Transverse colon (tissue), 4 donors: ENCODE measurements around the gene ATRIP. TPM values are rescaled to one million over a fixed set of nuclear protein-coding genes. Genes with fewer than 3 reads are reported as not detected.

Experiments
- DNase-seq: peaks from one replicate; pipeline ENCODE4 v3.0.0-alpha.2; 2019
- H3K27ac ChIP-seq, 4 donors: fragments of 200-600 bp; sonication (generic); 2 replicates each; pipeline ENCODE4 v1.5.1; 2016 to 2018; ENCODE audit warnings: inconsistent platforms in 4 of 4
- H3K27me3 ChIP-seq: fragments of 200-600 bp; sonication (generic); 2 replicates; pipeline ENCODE4 v1.5.1; 2017; ENCODE audit warnings: inconsistent platforms
- H3K36me3 ChIP-seq, 4 donors: fragments of 200-600 bp; sonication (generic); 2 replicates each; pipeline ENCODE4 v1.5.1; 2017 to 2019; ENCODE audit warnings: inconsistent platforms in 4 of 4
- H3K4me1 ChIP-seq, 4 donors: fragments of 200-600 bp; sonication (generic); 2 replicates each; pipeline ENCODE4 v1.5.1; 2017 to 2020; ENCODE audit warnings: inconsistent platforms in 4 of 4
- H3K4me3 ChIP-seq, 4 donors: fragments of 200-600 bp; sonication (generic); 1 replicate in 1 of 4; 2 replicates in 3 of 4; pipeline versions ENCODE4 v1.5.1 to v1.6.1; 2017 to 2019; ENCODE audit warnings: inconsistent platforms in 4 of 4
- H3K9me3 ChIP-seq, 2 donors: fragments of 200-600 bp; sonication (generic); 2 replicates each; pipeline ENCODE4 v1.5.1; 2017 to 2019; ENCODE audit warnings: inconsistent platforms in 2 of 2
- EP300 ChIP-seq: sonication (generic); formaldehyde crosslinking; IDR thresholded peaks from one replicate; pipeline ENCODE4 v1.6.1; 2017; ENCODE audit warnings: antibody characterized with exemption, low read depth
- POLR2A ChIP-seq: fragments of 450-650 bp; IDR thresholded peaks from one replicate; pipeline ENCODE4 v1.6.1; 2016; ENCODE audit warnings: antibody characterized with exemption, mild to moderate bottlenecking, moderate library complexity
- POLR2AphosphoS5 ChIP-seq, 3 donors: sonication (generic); formaldehyde crosslinking; IDR thresholded peaks; one replicate each; pipeline ENCODE4 v1.6.1; 2016; ENCODE audit warnings: antibody characterized with exemption in 3 of 3
- WGBS, 2 donors: methylation state at CpG; one replicate each; pipeline ENCODE4 v1.1.5; 2018; ENCODE audit warnings: low coverage in 1 of 2; 5-methylcytosine and 5-hydroxymethylcytosine counted together
- in situ Hi-C, 4 donors: fragments of 200-750 bp; cut with MboI; loops; one replicate each; pipeline versions ENCODE4 v1.15.0 to v1.15.1; 2017; ENCODE audit warnings: low sequenced_read_pairs in 3 of 4, low pct_ligation_motif_present in 1 of 4, low pct_unique_long_range_greater_than_20kb in 1 of 4
- intact Hi-C: fragments of 100-400 bp; cut with DNase I; formaldehyde crosslinking; loops from one replicate; pipeline ENCODE4 v1.15.1; 2023; ENCODE audit warnings: low total_unique reads
- total RNA-seq, 4 donors: library from RNA; depleted of rRNA; stranded (reverse); fragments of >200 nt; gene quantifications; one replicate each; pipeline ENCODE4 v1.1.0, GENCODE V29; 2016
- TF ChIP-seq, protein P1 (sequence below), 5 experiments: fragments of 200-600 bp in 3 of 5; fragments of 450-650 bp in 2 of 5; sonication (generic) in 3 of 5; IDR thresholded peaks; 1 replicate in 2 of 5; 2 replicates in 3 of 5; pipeline ENCODE4 v1.5.1; 2016 to 2017; ENCODE audit warnings: antibody characterized with exemption in 5 of 5, inconsistent platforms in 3 of 5, mild to moderate bottlenecking in 2 of 5, moderate library complexity in 1 of 5

Gene ATRIP
- total RNA-seq, 4 donors from 2014 or later, result 1.8 to 4.4 (median 2.9) TPM

DNA sequence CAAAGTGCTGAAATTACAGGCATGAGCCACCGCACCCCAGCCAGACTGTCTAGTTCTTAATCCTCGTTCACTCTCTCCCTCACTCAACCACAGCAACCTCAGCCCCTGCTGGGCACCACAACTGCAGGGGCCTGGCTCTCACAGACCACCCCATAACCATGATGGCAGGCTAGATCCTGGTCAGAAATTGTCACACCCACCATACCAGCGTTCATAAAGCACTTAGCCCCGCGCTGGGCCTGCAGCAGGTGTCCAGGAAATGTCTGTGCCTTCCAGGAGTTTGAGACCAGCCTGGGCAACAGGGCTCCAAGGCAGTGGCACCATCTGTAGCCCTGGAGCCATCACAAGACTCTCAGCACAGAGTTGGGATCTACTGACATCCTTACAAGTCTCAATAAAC is 55.6 kb downstream of the ATRIP start:
- Histone ChIP-seq H3K36me3 (peaks cover 0 to 7% (median 0%) of the 10 kb centered on the region in 4 donors), H3K4me1 (peaks cover 6 to 21% (median 13%) of the 10 kb centered on the region in 4 donors), H3K4me3 (no peak overlapping the region), H3K9me3 (no peaks in the 10 kb centered on the region), H3K27me3 (no peaks in the 10 kb centered on the region), H3K27ac (peak overlapping the region; percentile 82 to 93 (median 88))
- intact Hi-C loops (no loop called here), in situ Hi-C loops (no loop called here)
- no peak for DNase-seq
- no peak for TF ChIP-seq EP300
- no peak for TF ChIP-seq POLR2A
- TF ChIP-seq, protein P1, sequence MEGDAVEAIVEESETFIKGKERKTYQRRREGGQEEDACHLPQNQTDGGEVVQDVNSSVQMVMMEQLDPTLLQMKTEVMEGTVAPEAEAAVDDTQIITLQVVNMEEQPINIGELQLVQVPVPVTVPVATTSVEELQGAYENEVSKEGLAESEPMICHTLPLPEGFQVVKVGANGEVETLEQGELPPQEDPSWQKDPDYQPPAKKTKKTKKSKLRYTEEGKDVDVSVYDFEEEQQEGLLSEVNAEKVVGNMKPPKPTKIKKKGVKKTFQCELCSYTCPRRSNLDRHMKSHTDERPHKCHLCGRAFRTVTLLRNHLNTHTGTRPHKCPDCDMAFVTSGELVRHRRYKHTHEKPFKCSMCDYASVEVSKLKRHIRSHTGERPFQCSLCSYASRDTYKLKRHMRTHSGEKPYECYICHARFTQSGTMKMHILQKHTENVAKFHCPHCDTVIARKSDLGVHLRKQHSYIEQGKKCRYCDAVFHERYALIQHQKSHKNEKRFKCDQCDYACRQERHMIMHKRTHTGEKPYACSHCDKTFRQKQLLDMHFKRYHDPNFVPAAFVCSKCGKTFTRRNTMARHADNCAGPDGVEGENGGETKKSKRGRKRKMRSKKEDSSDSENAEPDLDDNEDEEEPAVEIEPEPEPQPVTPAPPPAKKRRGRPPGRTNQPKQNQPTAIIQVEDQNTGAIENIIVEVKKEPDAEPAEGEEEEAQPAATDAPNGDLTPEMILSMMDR (IDR thresholded peaks at IDR 0.05), result no peak
- no peak for TF ChIP-seq POLR2AphosphoS5 (IDR thresholded peaks at IDR 0.05)
- WGBS, 2 donors, result 56 to 85% methylated on average over 2 to 5 of the region's 5 CpGs

DNA sequence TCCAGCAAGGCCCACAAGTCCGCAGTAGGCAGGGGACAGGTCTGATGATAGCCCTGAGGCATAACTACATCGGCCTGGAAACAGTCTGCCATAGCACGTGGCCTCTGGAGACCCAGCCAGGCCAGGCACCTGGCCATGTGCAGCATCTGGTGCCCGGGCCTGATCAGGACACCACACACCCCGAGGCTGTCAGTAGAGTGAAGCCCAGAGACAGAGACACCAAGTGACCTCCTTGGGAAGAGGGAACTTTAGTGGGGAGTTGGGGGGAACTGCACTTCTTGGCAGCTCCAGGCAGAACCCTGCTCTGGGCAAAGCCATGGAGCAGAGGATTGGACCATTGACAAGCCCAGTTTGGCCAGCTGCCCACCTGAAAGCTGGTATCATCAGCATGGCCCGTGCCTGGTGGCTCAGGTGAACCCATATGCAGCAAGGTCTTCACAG is 56.2 kb downstream of the ATRIP start:
- intact Hi-C loops, result no loop called here
- WGBS, 2 donors, result 85% methylated on average over 6 of the region's 6 CpGs; no CpG with 5 or more reads in 1 of the 2 donors
- Histone ChIP-seq H3K27me3 (no peaks in the 10 kb centered on the region), H3K36me3 (peaks cover 0 to 7% (median 0%) of the 10 kb centered on the region in 4 donors), H3K27ac (peak overlapping the region; percentile 82 to 93 (median 88)), H3K9me3 (no peaks in the 10 kb centered on the region), H3K4me3 (peak overlapping the region in 1 of 4 donors; percentile 58), H3K4me1 (peaks cover 6 to 21% (median 13%) of the 10 kb centered on the region in 4 donors)
- peak; percentile 23 for DNase-seq
- TF ChIP-seq POLR2AphosphoS5 (IDR thresholded peaks at IDR 0.05) (no peak), POLR2A (no peak), EP300 (no peak)
- TF ChIP-seq, protein P1 (IDR thresholded peaks at IDR 0.05), result no peak
- in situ Hi-C loops, result no loop called here

DNA sequence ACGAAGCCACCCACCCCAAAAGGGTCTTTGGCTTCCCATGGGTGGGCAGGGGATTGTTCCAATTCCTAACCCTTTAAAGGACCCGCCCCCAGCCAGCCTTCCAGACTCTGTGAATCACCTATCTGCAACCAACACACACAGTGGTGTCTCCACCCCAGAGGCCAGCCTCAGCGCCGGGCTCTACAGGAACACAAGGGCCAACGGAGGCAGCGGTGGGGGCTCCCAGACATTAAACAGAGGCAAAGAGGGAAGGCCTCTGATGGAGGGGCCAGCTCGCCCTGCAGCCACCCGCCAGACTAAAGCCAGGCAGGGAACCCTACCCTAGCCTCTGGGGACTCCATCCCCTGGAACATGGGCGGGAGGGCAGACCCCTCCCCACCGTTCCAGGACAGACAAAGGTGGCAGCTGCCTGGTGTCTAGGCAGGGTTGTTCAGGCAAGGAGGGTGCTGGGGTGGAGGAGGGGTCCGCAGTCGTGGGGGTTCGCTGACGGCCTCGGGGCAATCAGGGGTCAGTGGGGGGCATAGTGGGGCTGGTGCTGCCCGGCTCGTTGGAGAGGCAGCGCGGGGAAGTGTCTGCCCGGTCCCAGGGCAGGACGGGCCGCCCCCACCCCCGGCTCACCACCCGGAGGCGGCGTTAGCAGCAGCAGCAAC is 57.0 kb downstream of the ATRIP start:
- peak; percentile 34 for DNase-seq
- no peaks in the 10 kb centered on the region for H3K27me3 ChIP-seq
- H3K27ac ChIP-seq, result peak overlapping the region; percentile 82 to 93 (median 88)
- H3K4me3 ChIP-seq, result peak overlapping the region; percentile 41 to 67 (median 58)
- H3K36me3 ChIP-seq, result no peaks in the 10 kb centered on the region
- H3K4me1 ChIP-seq, result peaks cover 6 to 21% (median 13%) of the 10 kb centered on the region in 4 donors
- TF ChIP-seq EP300 (no peak), POLR2A (no peak), POLR2AphosphoS5 (IDR thresholded peaks at IDR 0.05) (no peak)
- TF ChIP-seq, protein P1 (IDR thresholded peaks at IDR 0.05), result no peak
- H3K9me3 ChIP-seq, result no peaks in the 10 kb centered on the region
- in situ Hi-C loops, result no loop called here
- 35% methylated on average over 14 of the region's 26 CpGs; no CpG with 5 or more reads in 1 of the 2 donors for WGBS, 2 donors
- intact Hi-C loops, result no loop called here

DNA sequence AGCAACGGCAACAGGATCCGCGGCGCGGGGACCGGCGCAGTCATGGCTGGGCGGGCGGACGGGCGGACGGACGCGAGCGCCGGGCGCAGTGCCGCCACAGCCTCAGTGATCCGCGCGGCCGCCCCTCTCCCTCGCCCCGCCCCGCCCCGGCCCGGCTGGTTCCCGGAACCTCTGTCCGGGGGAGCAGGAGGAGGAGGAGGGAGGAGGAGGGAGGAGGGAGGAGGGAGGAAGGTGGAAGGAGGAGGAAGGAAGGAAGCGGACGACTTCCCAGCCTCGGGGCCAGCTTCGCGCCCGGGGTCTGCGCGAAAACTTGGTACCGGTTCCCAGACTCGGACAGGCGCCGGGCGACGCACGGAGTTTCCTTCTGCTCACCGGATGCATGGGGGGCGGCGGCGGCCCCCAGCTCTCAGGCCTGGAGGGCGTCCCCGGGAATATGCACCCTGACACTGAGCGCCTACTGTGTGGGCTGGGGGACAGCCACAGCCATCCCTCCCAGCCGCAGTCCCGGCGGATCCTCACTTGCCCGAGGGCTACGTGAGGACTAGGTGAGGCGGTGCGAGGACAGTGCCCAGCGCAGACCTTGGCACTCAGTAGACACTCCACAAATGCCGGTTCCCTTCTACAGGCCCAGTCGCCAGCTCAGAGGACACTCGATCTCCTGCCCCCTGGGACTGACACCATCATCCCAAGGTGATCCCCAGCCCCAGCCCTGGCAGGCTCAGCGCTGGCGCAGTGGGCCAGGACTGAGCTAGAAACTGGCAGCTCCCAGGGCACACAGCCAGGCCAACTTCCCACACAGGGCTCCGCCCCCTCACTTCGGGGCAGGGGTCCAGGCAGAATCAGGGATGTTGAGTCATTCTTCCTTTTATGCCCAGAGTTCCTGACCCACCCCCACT is 57.8 kb downstream of the ATRIP start, which contains the start of gene SHISA5:
Gene SHISA5 (minus strand): TSS at position 124 of the 896 bp plus-strand sequence. CDS start 80 bp downstream, at position 44.
- TF ChIP-seq POLR2AphosphoS5 (IDR thresholded peaks at IDR 0.05) (peak; percentile 30 to 62 (median 31)), POLR2A (no peak), EP300 (no peak)
- TF ChIP-seq, protein P1 (IDR thresholded peaks at IDR 0.05), result no peak
- intact Hi-C loops (no loop called here), in situ Hi-C loops (no loop called here)
- H3K36me3 ChIP-seq, result no peaks in the 10 kb centered on the region
- H3K27me3 ChIP-seq, result no peaks in the 10 kb centered on the region
- DNase-seq, result peak; percentile 78
- H3K4me1 ChIP-seq, result peaks cover 6 to 21% (median 13%) of the 10 kb centered on the region in 4 donors
- 4 to 10% methylated on average over 2 to 34 of the region's 66 CpGs for WGBS, 2 donors
- peak within 1 kb of the TSS; percentile 41 to 67 (median 58) for H3K4me3 ChIP-seq
- H3K9me3 ChIP-seq, result no peaks in the 10 kb centered on the region
- peak within 1 kb of the TSS; percentile 82 to 93 (median 88) for H3K27ac ChIP-seq
